Ishikawa (cell line): ENCODE results near the gene ZNF280B.

Experiments
- CEBPB ChIP-seq: IDR thresholded peaks from 2 replicates; pipeline ENCODE4 v1.6.1; 2012
- CREB1 ChIP-seq: IDR thresholded peaks from 2 replicates; pipeline ENCODE4 v1.6.1; 2012; ENCODE audit warnings: low read depth
- EGR1 ChIP-seq: IDR thresholded peaks from 2 replicates; pipeline ENCODE4 v1.6.1; 2012
- EP300 ChIP-seq: IDR thresholded peaks from 2 replicates; pipeline ENCODE4 v1.6.1; 2012; ENCODE audit warnings: borderline replicate concordance
- FOXM1 ChIP-seq: IDR thresholded peaks from 2 replicates; pipeline ENCODE4 v1.6.1; 2012; ENCODE audit warnings: low read depth, borderline replicate concordance
- NFIC ChIP-seq: IDR thresholded peaks from 2 replicates; pipeline ENCODE4 v1.6.1; 2012
- RAD21 ChIP-seq: IDR thresholded peaks from 2 replicates; pipeline ENCODE4 v1.6.1; 2012; ENCODE audit warnings: low read depth
- TAF1 ChIP-seq: IDR thresholded peaks from 2 replicates; pipeline ENCODE4 v1.6.1; 2012; ENCODE audit warnings: low read depth, mild to moderate bottlenecking
- TCF12 ChIP-seq: IDR thresholded peaks from 2 replicates; pipeline ENCODE4 v1.6.1; 2012; ENCODE audit warnings: low read depth
- TEAD4 ChIP-seq: IDR thresholded peaks from 2 replicates; pipeline ENCODE4 v1.6.1; 2012
- YY1 ChIP-seq: IDR thresholded peaks from 2 replicates; pipeline ENCODE4 v1.6.1; 2012; ENCODE audit warnings: low read depth
- ZBTB7A ChIP-seq: IDR thresholded peaks from 2 replicates; pipeline ENCODE4 v1.6.1; 2012; ENCODE audit warnings: low read depth
- TF ChIP-seq, protein P1 (sequence below): IDR thresholded peaks from 2 replicates; pipeline ENCODE4 v1.6.1; 2012; ENCODE audit warnings: low read depth, mild to moderate bottlenecking
- TF ChIP-seq, protein P2 (sequence below): IDR thresholded peaks from 2 replicates; pipeline ENCODE4 v1.6.1; 2012
- TF ChIP-seq, protein P3 (sequence below): IDR thresholded peaks from 2 replicates; pipeline ENCODE4 v1.6.1; 2012

The ZNF280B gene

DNA sequence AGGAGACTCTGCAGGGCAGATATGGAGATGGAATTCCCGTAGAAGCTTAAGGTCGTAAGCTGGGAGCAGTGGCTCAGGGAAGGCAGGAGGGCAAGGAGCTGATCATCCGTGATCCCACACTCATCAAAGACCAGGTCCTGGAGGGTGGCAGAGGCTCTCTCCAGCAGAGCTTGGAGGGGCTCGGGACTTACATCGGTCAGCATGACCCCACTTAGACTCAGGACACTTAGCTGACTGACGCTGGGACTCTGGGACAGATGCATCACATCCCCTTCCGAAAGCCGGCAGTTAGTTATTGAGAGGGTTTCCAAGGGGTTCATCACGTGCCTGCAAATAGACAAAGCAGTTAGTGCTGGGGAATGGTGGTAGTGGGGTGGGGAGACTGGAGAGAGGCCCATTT is 39.8 kb upstream of the ZNF280B start:
- TF ChIP-seq TAF1 (no peak), NFIC (no peak), EGR1 (no peak), RAD21 (no peak), FOXM1 (no peak), TCF12 (no peak), CEBPB (no peak), CREB1 (no peak), EP300 (no peak), ZBTB7A (no peak), YY1 (no peak), TEAD4 (no peak)
- TF ChIP-seq, protein P1, sequence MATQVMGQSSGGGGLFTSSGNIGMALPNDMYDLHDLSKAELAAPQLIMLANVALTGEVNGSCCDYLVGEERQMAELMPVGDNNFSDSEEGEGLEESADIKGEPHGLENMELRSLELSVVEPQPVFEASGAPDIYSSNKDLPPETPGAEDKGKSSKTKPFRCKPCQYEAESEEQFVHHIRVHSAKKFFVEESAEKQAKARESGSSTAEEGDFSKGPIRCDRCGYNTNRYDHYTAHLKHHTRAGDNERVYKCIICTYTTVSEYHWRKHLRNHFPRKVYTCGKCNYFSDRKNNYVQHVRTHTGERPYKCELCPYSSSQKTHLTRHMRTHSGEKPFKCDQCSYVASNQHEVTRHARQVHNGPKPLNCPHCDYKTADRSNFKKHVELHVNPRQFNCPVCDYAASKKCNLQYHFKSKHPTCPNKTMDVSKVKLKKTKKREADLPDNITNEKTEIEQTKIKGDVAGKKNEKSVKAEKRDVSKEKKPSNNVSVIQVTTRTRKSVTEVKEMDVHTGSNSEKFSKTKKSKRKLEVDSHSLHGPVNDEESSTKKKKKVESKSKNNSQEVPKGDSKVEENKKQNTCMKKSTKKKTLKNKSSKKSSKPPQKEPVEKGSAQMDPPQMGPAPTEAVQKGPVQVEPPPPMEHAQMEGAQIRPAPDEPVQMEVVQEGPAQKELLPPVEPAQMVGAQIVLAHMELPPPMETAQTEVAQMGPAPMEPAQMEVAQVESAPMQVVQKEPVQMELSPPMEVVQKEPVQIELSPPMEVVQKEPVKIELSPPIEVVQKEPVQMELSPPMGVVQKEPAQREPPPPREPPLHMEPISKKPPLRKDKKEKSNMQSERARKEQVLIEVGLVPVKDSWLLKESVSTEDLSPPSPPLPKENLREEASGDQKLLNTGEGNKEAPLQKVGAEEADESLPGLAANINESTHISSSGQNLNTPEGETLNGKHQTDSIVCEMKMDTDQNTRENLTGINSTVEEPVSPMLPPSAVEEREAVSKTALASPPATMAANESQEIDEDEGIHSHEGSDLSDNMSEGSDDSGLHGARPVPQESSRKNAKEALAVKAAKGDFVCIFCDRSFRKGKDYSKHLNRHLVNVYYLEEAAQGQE = no peak
- TF ChIP-seq, protein P2, sequence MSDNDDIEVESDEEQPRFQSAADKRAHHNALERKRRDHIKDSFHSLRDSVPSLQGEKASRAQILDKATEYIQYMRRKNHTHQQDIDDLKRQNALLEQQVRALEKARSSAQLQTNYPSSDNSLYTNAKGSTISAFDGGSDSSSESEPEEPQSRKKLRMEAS = no peak
- TF ChIP-seq, protein P3, sequence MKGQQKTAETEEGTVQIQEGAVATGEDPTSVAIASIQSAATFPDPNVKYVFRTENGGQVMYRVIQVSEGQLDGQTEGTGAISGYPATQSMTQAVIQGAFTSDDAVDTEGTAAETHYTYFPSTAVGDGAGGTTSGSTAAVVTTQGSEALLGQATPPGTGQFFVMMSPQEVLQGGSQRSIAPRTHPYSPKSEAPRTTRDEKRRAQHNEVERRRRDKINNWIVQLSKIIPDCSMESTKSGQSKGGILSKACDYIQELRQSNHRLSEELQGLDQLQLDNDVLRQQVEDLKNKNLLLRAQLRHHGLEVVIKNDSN = no peak

DNA sequence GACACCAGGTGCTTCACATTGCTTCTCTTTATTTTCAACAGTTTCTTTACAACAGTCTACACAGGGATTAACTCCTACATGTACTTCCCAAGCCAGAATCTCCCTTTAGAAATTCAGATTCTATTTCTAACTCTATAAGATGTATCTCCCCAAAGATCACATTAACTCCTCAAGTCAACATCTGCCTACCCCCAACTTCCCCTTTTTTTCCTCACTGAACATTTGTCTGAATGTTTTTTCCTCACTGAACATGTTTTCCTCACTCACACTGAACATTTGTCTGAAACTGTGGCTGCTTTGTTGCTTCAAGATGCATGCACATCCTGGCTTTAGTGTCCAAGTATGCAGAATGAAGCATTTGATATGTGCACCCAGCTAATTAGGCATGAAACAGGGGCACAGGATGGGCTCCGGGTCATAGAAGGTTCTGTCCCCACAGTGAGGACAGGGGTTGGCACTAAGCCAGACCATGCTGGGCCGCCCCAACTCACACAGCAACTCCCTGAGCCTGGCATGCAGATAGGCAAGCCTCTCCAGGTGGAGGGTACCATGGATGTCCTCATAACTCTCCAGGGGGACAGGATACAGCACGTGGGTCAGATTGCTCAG is 39.3 kb upstream of the ZNF280B start:
- TF ChIP-seq TEAD4 (no peak), EP300 (no peak), ZBTB7A (no peak), CEBPB (no peak), EGR1 (no peak)

DNA sequence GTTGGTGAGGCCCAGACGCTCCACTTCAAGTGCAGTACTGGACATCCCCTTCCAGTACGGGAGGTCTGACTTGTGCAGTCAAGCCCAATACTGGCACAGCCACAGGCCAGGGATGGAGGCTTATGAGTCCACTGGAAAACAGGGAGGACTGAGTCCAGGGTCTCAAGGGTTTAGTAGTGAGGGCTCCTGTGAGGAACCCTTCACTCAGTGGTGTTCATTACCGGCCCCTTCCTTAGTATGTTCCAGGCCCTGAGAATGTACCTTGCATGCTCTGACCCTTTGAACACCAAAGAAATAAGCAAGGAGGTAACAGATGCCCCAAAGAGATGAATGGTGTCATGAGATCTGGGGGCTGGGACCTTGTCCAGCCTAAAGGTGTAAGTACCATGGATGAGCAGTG is 38.7 kb upstream of the ZNF280B start:
- TF ChIP-seq CREB1 = no peak
- no peak for TF ChIP-seq CEBPB
- TF ChIP-seq EGR1 = no peak
- no peak for TF ChIP-seq NFIC
- TF ChIP-seq ZBTB7A = no peak
- no peak for TF ChIP-seq TEAD4
- no peak for TF ChIP-seq TCF12
- TF ChIP-seq TAF1 = no peak
- TF ChIP-seq, protein P3 = no peak
- TF ChIP-seq, protein P1 = no peak
- TF ChIP-seq, protein P2 = no peak
- TF ChIP-seq FOXM1 = no peak
- no peak for TF ChIP-seq RAD21
- no peak for TF ChIP-seq YY1
- no peak for TF ChIP-seq EP300

DNA sequence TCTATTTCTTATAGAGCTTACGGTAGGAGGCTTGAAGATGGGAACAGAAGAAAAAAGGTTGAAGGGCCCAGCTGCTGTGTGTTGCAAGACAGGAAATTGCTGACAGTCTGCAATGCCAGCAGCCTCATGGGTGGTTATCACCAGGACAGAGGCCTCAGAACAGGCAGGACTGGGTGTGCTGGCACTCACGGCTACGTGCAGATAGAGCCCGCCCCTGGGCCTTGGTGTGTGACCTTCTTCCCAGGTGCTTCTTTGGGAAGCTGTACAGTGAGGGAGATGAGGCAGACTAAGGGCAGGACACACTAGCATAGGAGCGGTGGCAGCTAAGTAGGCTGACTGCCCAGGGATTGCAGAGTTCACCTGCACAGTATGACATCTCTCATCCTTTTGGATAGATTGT is 37.9 kb upstream of the ZNF280B start:
- TF ChIP-seq TAF1 (no peak), NFIC (no peak), ZBTB7A (no peak)

DNA sequence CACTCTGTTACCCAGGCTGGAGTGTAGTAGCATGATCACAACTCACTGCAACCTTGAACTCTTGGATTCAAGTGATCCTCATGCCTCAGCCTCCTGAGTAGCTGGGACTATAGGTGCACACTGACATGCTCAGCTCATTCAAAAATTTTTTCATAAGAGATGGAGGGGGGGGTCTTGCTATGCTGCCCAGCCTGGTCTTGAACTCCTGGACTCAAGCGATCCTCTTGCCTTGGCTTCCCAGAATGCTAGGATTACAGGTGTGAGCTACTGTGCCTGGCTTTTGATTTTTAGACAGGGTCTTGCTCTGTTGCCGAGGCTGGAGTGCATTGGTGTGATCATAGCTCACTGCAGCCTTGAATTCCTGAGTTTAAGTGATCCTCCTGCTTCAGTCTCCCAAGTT is 36.5 kb upstream of the ZNF280B start:
- no peak for TF ChIP-seq EGR1
- no peak for TF ChIP-seq NFIC
- TF ChIP-seq ZBTB7A = no peak
- TF ChIP-seq TCF12 = no peak
- TF ChIP-seq EP300 = no peak
- no peak for TF ChIP-seq TEAD4
- TF ChIP-seq CREB1 = no peak
- TF ChIP-seq, protein P1 = no peak
- no peak for TF ChIP-seq YY1
- no peak for TF ChIP-seq FOXM1
